ENCODE results near the gene PSG3.
"Not testable (repeated sequence)": the region's sequence is repeated elsewhere in the genome, so short reads cannot be mapped to it uniquely, and the experiment has no call there.

The PSG3 gene

GRCh38 chr19:42740381-42740780 is at the start of gene PSG3:
TSS of gene PSG3 (minus strand) at chr19:42740481. CDS start at chr19:42740384, 97 bp downstream.
- not testable (repeated sequence) for DNase-seq (ENCODE audit: low read depth in 3 of 3)

DNA sequence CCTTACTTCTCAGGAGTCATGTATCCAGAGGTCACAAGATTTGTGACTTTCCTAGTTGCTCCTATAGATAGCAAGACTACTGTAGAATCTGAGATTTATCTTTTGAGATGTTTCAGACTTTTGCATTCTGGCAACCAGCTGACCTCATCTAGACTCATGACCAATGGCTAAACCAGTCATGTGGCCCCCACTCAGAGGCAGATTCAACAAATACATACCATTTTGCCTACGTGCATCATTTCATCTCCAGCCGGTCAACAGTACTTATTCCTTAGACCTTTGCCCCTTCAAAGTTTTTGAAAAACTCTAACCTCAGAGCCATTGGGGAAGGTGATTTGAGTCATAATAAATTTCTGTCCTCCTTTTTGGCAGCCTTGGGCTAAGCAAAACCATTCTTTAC is 48.5 kb upstream of the PSG3 start:
- not testable (repeated sequence) for DNase-seq (ENCODE audit: low read depth in 3 of 3)

GRCh38 chr19:42787766-42788165 is 47.5 kb upstream of the PSG3 start:
- DNase-seq (ENCODE audit: low read depth in 3 of 3): not testable (repeated sequence)

GRCh38 chr19:42776750-42777612 is 36.7 kb upstream of the PSG3 start:
- peak in 2 of 3 donors; percentile 24 to 33 for DNase-seq (ENCODE audit: low read depth in 3 of 3)

DNA sequence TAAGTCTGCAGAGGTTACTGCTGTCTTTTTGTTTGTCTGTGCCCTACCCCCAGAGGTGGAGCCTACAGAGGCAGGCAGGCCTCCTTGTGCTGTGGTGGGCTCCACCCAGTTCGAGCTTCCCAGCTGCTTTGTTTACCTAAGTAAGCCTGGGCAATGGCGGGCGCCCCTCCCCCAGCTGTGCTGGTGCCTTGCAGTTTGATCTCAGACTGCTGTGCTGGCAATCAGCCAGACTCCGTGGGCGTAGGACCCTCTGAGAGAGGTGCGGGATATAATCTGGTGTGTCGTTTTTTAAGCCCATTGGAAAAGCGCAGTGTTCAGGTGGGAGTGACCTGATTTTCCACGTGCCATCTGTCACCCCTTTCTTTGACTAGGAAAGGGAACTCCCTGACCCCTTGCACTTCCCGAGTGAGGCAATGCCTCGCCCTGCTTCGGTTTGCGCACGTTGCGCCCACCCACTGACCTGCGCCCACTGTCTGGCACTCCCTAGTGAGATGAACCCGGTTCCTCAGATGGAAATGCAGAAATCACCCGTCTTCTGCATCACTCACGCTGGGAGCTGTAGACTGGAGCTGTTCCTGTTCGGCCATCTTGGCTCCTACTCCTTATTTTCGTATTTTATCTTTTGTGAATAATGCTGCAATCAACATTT is 34.4 kb upstream of the PSG3 start:
- not testable (repeated sequence) for DNase-seq (ENCODE audit: low read depth in 3 of 3)

DNA sequence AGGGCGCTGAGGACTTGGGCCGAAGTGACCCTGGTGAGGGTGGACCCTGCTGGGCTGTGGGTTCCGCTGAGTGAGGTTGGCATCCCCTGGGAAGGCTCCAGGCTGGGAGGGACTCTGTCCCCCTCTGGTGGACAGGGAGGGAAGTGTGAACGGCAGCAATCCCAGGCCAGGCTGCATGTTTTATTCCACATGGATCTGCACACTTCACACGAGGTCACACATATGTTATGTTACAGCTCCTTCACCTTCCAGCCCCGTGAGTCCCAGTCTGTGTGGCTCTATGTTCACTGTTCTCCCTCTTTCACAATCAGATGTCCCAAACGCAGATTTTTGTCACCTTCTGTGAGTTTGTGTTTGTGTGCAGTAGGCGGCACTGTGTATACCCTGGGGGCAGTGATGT is 27.0 kb upstream of the PSG3 start:
- DNase-seq (ENCODE audit: low read depth in 3 of 3): not testable (repeated sequence)

- not testable (repeated sequence) for DNase-seq (ENCODE audit: low read depth in 3 of 3)
Measured at GRCh38 chr19:42766871-42767270, 26.6 kb upstream of the PSG3 start.

DNA sequence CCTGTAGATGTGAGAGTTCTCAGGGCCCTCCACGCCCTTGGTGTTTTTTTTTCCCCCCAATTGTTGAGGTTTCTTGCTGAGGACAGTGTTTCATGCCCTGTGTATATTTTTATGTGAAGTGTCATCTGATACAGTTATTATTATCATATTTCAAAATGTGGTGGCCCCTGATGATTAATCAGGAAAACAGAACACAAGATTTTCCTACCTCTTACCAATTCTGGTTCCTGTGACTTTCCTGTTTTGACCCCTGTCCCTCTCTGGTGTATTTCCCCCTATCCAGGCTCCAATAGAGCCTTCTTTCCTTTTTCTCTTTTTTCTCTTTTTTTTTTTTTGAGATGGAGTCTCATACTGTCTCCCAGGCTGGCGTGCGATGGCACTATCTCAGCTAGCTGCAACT is 24.6 kb upstream of the PSG3 start:
- DNase-seq (ENCODE audit: low read depth in 3 of 3): no peak

DNA sequence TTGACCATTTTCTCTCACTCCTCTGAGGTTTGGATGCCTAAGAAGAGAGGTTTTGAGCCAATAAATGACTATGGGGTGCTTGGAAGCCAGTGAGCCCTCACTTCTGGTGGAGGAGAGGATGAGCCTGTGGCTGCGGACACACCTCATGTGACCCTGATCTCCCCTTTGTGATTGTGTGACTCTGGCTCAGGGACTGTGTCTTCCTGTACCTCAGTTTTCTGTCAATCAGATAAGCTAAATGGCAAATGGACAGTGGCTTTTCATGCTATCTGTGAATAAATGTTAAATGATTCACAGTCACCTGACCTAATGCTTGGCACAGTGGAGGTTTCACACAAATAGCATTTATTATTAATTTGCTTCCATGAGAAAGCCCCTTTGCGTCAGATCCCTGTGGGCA is 22.5 kb upstream of the PSG3 start:
- no peak for DNase-seq (ENCODE audit: low read depth in 3 of 3)

GRCh38 chr19:42761924-42762295 is 21.6 kb upstream of the PSG3 start:
- DNase-seq (ENCODE audit: low read depth in 3 of 3): not testable (repeated sequence)

DNA sequence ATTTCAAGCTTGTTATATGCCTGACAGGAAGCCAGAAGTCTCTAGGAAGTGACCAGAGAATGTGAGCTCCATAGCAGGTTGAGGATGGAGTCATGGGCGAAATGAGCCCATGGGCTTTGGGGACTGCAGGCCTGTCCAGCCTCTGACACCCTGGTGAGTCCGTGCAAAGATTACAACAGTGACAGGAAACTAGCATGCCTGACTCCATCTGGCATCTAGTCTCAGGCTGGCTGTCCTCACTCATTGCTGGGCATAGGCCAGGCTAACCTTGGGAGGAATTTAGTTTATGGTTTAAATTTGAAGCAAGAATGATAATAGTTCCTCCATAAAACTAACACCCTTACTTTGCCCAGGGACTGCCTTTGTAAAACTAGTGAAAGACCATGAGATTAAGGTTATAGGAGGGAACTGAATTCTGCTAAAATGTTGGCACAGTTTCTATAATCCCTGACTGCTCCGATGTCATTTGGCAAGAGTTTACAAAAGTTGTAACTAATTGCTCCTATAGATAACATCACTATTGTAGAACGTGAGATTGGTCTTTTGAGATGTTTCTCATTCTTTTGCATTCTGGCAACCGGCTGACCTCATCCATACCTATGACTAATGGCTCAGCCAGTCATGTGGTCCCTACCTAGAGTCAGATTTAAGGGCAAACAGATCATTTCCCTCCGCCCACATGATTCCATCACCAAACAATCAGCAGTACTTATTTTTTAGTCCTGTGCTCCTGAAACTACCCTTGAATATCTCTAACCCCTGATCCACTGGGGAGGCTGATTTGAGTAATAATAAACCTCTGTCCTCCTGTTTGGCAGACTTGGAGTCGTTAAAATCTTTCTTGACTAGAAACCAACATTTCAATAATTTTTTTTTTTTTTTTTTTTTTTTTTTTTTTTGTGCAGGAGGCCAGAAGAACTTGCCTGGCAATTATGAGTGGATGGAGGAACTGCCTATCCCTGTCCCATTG is 21.0 kb upstream of the PSG3 start:
- peak in 1 of 3 donors; percentile 4 for DNase-seq (ENCODE audit: low read depth in 3 of 3)

- DNase-seq (ENCODE audit: low read depth in 3 of 3): not testable (repeated sequence)
Measured at GRCh38 chr19:42758667-42759066, 18.4 kb upstream of the PSG3 start.

DNA sequence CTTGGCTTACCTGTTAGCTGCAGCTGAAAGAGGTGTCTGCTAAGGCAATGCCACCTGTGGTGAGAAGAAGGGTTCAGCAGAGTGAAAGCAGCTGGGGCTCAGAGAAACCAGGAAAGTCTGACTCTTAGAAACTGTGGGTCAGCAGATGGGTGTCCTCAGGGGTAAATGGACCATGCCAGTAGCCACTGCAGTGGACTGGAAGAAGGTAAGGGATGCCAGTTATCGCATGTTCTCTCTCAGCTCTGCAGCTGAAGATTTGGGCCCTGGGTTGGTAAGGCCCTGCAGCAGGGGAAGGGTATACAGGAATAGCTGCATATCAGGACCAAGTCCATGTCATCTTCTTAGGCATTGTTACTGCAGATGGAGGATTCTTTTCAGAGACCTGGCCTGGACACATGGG is 12.0 kb upstream of the PSG3 start:
- not testable (repeated sequence) for DNase-seq (ENCODE audit: low read depth in 3 of 3)

DNA sequence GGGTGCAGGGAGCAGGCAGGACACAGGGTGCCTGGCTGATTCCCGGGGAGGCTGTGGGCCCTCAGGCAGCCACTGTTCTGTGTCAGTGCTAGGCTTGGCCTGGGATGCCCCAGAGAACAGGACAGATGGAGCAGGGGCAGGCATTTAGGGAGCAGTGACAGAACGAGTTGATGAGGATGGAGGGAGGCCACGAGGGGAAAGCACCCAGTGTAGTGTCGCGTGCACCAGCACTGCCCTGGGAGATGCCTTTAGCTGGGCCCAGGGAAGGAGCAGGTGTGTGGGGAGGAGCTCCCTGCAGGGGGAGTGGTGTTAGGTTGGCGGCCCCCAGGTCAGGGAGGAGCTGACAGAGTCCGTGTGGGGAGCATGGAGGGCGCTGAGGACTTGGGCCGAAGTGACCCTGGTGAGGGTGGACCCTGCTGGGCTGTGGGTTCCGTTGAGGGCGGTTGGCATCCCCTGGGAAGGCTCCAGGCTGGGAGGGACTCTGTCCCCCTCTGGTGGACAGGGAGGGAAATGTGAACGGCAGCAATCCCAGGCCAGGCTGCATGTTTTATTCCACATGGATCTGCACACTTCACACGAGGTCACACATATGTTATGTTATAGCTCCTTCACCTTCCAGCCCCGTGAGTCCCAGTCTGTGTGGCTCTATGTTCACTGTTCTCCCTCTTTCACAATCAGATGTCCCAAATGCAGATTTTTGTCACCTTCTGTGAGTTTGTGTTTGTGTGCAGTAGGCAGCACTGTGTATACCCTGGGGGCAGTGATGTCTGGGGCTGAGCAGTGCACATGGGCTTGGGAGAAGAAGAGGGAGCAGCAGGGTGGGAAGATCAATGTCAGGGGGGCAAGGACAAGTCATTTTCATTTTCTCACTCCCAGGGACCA is 1.7 kb upstream of the PSG3 start:
- DNase-seq (ENCODE audit: low read depth in 3 of 3): not testable (repeated sequence)

DNA sequence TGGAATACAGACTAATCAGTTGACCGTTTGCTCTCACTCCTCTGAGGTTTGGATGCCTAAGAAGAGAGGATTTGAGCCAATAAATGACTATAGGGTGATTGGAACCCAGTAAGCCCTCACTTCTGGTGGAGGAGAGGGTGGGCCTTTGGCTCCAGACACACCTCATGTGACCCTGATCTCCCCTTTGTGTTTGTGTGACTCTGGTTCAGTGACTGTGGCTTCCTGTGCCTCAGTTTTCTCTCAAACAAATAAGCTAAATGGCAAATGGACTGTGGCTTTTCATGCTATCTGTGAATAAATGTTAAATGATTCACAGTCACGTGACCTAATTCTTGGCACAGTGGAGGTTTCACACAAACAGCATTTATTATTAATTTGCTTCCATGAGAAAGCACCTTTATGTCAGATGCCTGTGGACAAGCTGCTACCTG is 2.7 kb downstream of the PSG3 start:
- DNase-seq (ENCODE audit: low read depth in 3 of 3): not testable (repeated sequence)

DNA sequence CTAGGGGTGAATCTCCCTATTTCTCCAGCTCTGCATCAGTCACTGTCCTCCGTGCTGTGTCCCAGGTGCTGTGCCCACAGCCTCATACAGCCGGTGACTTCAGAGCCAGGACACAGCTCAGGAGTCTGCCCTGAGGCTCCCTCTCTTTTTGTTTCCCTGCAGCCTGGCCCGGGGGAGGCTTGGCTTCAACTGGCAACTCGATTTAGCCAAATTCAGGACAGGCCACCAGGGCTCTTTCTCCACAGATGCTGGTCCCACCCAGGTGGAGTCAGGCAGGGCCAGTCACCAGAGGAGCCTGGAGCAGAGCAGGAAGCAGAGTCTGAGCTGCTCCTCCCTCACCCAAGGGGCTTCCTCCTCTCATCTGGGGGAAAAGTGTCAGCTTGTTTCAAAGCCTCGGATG is 11.9 kb downstream of the PSG3 start:
- not testable (repeated sequence) for DNase-seq (ENCODE audit: low read depth in 3 of 3)

DNA sequence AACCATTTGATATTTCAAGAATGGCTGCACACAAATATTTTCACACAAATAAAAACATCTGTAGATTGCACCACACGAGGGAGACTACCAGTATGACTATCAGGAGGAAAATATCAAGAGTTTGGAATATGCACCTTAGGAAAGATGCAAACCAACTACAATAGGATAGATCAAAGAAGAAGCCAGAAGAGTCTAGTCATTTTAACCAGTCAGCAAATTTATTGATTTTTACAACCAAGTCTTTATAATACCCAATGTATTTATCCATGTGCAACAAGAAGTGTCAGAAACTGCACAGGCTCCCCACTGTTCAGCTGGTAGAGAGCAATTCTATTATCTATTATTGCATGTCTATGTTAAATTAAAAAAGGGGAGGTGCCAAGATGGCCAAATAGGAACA is 26.3 kb downstream of the PSG3 start:
- DNase-seq (ENCODE audit: low read depth in 3 of 3): not testable (repeated sequence)

- not testable (repeated sequence) for DNase-seq (ENCODE audit: low read depth in 3 of 3)
Measured at GRCh38 chr19:42712753-42713152, 27.5 kb downstream of the PSG3 start.

DNA sequence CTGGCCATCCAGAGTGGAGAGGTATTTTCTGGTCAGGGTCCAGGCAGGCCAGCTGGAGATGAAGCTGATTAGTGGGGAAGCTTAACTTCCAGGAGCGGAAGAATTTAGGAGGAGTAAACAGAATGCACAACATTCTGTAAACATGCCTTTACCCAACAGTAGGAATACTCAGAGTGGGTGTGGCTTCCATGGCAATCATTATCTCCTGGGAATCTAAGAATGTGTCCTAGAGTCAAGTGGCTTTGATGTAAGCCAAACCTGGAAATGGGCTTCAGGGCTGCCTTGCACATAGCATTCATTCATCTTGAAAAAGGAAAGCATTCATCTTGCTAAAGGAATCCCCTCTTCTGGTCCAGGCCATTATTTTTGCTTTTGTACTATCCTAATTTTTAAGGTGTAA is 29.3 kb downstream of the PSG3 start:
- not testable (repeated sequence) for DNase-seq (ENCODE audit: low read depth in 3 of 3)

GRCh38 chr19:42697884-42698283 is 42.4 kb downstream of the PSG3 start:
- DNase-seq (ENCODE audit: low read depth in 3 of 3): no peak
